ENCODE data around the gene SLC16A13.

DNA sequence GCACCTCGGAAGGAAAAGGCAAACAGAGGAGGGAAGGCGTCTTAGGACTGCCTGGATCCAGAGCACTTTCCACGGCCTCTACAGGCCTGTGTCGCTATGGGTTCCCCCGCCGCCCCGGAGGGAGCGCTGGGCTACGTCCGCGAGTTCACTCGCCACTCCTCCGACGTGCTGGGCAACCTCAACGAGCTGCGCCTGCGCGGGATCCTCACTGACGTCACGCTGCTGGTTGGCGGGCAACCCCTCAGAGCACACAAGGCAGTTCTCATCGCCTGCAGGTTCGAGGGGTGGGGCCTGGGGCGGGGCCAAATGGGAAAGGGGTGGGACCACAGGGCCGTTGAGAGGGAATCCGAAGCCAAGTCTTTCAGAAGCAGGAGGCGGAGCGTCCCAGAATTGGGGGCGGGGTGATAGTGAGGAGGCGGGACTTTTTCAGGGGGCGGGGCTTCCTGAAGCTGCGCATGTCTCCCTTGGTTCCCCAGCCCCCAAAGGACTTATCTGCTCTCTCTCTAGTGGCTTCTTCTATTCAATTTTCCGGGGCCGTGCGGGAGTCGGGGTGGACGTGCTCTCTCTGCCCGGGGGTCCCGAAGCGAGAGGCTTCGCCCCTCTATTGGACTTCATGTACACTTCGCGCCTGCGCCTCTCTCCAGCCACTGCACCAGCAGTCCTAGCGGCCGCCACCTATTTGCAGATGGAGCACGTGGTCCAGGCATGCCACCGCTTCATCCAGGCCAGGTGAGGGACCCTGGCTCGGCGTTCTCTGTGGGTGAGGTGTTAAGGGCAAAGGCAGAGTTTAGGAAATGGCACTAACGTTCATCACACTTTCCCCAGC is 12.0 kb upstream of the SLC16A13 start:
- TF ChIP-seq, protein P1, sequence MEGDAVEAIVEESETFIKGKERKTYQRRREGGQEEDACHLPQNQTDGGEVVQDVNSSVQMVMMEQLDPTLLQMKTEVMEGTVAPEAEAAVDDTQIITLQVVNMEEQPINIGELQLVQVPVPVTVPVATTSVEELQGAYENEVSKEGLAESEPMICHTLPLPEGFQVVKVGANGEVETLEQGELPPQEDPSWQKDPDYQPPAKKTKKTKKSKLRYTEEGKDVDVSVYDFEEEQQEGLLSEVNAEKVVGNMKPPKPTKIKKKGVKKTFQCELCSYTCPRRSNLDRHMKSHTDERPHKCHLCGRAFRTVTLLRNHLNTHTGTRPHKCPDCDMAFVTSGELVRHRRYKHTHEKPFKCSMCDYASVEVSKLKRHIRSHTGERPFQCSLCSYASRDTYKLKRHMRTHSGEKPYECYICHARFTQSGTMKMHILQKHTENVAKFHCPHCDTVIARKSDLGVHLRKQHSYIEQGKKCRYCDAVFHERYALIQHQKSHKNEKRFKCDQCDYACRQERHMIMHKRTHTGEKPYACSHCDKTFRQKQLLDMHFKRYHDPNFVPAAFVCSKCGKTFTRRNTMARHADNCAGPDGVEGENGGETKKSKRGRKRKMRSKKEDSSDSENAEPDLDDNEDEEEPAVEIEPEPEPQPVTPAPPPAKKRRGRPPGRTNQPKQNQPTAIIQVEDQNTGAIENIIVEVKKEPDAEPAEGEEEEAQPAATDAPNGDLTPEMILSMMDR (IDR thresholded peaks at IDR 0.05; ENCODE audit: low read depth, low read length, missing input control), result no peak
- no peak for TF ChIP-seq EGR1 (IDR thresholded peaks at IDR 0.05; ENCODE audit: low read depth in 2 of 2)
- no peak for TF ChIP-seq RAD21 (IDR thresholded peaks at IDR 0.05)
- TF ChIP-seq TAF1 (conservative IDR thresholded peaks at IDR 0.05), result no peak
- no peak for TF ChIP-seq GABPA (IDR thresholded peaks at IDR 0.05 in 1 of 2, conservative IDR thresholded peaks at IDR 0.05 in 1 of 2)
- TF ChIP-seq, protein P2, sequence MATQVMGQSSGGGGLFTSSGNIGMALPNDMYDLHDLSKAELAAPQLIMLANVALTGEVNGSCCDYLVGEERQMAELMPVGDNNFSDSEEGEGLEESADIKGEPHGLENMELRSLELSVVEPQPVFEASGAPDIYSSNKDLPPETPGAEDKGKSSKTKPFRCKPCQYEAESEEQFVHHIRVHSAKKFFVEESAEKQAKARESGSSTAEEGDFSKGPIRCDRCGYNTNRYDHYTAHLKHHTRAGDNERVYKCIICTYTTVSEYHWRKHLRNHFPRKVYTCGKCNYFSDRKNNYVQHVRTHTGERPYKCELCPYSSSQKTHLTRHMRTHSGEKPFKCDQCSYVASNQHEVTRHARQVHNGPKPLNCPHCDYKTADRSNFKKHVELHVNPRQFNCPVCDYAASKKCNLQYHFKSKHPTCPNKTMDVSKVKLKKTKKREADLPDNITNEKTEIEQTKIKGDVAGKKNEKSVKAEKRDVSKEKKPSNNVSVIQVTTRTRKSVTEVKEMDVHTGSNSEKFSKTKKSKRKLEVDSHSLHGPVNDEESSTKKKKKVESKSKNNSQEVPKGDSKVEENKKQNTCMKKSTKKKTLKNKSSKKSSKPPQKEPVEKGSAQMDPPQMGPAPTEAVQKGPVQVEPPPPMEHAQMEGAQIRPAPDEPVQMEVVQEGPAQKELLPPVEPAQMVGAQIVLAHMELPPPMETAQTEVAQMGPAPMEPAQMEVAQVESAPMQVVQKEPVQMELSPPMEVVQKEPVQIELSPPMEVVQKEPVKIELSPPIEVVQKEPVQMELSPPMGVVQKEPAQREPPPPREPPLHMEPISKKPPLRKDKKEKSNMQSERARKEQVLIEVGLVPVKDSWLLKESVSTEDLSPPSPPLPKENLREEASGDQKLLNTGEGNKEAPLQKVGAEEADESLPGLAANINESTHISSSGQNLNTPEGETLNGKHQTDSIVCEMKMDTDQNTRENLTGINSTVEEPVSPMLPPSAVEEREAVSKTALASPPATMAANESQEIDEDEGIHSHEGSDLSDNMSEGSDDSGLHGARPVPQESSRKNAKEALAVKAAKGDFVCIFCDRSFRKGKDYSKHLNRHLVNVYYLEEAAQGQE (IDR thresholded peaks at IDR 0.05), result no peak
- TF ChIP-seq SP1 (IDR thresholded peaks at IDR 0.05), result peak; percentile 55
- TF ChIP-seq, protein P3, sequence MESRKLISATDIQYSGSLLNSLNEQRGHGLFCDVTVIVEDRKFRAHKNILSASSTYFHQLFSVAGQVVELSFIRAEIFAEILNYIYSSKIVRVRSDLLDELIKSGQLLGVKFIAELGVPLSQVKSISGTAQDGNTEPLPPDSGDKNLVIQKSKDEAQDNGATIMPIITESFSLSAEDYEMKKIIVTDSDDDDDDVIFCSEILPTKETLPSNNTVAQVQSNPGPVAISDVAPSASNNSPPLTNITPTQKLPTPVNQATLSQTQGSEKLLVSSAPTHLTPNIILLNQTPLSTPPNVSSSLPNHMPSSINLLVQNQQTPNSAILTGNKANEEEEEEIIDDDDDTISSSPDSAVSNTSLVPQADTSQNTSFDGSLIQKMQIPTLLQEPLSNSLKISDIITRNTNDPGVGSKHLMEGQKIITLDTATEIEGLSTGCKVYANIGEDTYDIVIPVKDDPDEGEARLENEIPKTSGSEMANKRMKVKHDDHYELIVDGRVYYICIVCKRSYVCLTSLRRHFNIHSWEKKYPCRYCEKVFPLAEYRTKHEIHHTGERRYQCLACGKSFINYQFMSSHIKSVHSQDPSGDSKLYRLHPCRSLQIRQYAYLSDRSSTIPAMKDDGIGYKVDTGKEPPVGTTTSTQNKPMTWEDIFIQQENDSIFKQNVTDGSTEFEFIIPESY (IDR thresholded peaks at IDR 0.05), result no peak
- no peak for TF ChIP-seq YY1 (IDR thresholded peaks at IDR 0.05)

Measured in liver (tissue), 3 donors.